Neural progenitor cell (in vitro differentiated cells): ENCODE results near the gene BLCAP. TPM values are rescaled to one million over a fixed set of nuclear protein-coding genes. Genes with fewer than 3 reads are reported as not detected.

ENCODE experiments used
- DNase-seq: peaks from one replicate; pipeline ENCODE4 v3.0.0-alpha.2; 2016; ENCODE audit warnings: low spot score
- H2AFZ ChIP-seq: fragments of 200-600 bp; sonication (generic); replicated peaks from 2 replicates; pipeline ENCODE4 v1.6.1; 2016; ENCODE audit warnings: antibody characterized with exemption
- H3F3A ChIP-seq: fragments of 200-600 bp; sonication (generic); 2 replicates; pipeline ENCODE4 v1.6.1; 2016; ENCODE audit warnings: antibody characterized with exemption, low read depth
- H3K27ac ChIP-seq: fragments of 200-600 bp; sonication (generic); 2 replicates; pipeline ENCODE4 v1.5.1; 2016; ENCODE audit warnings: mild to moderate bottlenecking
- H3K27me3 ChIP-seq: fragments of 200-600 bp; sonication (generic); 2 replicates; pipeline ENCODE4 v1.6.1; 2016; ENCODE audit warnings: mild to moderate bottlenecking, moderate library complexity
- H3K36me3 ChIP-seq: fragments of 200-600 bp; sonication (generic); 2 replicates; pipeline ENCODE4 v1.5.1; 2016
- H3K4me1 ChIP-seq: fragments of 200-600 bp; sonication (generic); 2 replicates; pipeline ENCODE4 v1.6.1; 2016; ENCODE audit warnings: mixed run types
- H3K4me2 ChIP-seq: fragments of 200-600 bp; sonication (generic); 2 replicates; pipeline ENCODE4 v1.6.1; 2016
- H3K4me3 ChIP-seq: fragments of 200-600 bp; sonication (generic); 2 replicates; pipeline ENCODE4 v1.5.1; 2016
- H3K79me2 ChIP-seq: fragments of 200-600 bp; sonication (generic); 2 replicates; pipeline ENCODE4 v1.6.1; 2016; ENCODE audit warnings: low read depth
- H3K9ac ChIP-seq: fragments of 200-600 bp; sonication (generic); 2 replicates; pipeline ENCODE4 v1.6.1; 2016
- H3K9me3 ChIP-seq: fragments of 200-600 bp; sonication (generic); 2 replicates; pipeline ENCODE4 v1.5.1; 2016; ENCODE audit warnings: low read depth
- H4K20me1 ChIP-seq: fragments of 200-600 bp; sonication (generic); 2 replicates; pipeline ENCODE4 v1.6.1; 2016; ENCODE audit warnings: low read depth
- H3K27ac Mint-ChIP-seq: 3 replicates; pipeline ENCODE4 v1.8.0; 2021; ENCODE audit warnings: mixed read lengths
- H3K27me3 Mint-ChIP-seq: 2 replicates; pipeline ENCODE4 v1.8.0; 2022; ENCODE audit warnings: low read depth, mild to moderate bottlenecking, inconsistent platforms, moderate library complexity, mixed read lengths; ENCODE audit not compliant: insufficient read depth
- H3K36me3 Mint-ChIP-seq: 3 replicates; pipeline ENCODE4 v1.8.0; 2021; ENCODE audit warnings: mixed read lengths
- H3K4me1 Mint-ChIP-seq: 3 replicates; pipeline ENCODE4 v1.8.0; 2021; ENCODE audit warnings: mixed read lengths
- H3K4me3 Mint-ChIP-seq: 3 replicates; pipeline ENCODE4 v1.8.0; 2021; ENCODE audit warnings: mild to moderate bottlenecking, moderate library complexity, mixed read lengths
- H3K9me3 Mint-ChIP-seq: 3 replicates; pipeline ENCODE4 v1.8.0; 2020; ENCODE audit warnings: mixed read lengths
- EZH2 ChIP-seq: fragments of 200-600 bp; sonication (generic); IDR thresholded peaks from 2 replicates; pipeline ENCODE4 v1.6.1; 2017; ENCODE audit warnings: antibody characterized with exemption, mild to moderate bottlenecking, moderate library complexity
- EZH2phosphoT487 ChIP-seq: fragments of 200-600 bp; sonication (generic); IDR thresholded peaks from 2 replicates; pipeline ENCODE4 v1.6.1; 2017; ENCODE audit warnings: antibody characterized with exemption
- total RNA-seq: library from RNA; depleted of rRNA; stranded (reverse); fragments of >200 nt; gene quantifications from 2 replicates; pipeline ENCODE4 v1.2.3, GENCODE V29; 2015; ENCODE audit warnings: low replicate concordance
- TF ChIP-seq, protein P1 (sequence below): fragments of 200-600 bp; sonication (generic); IDR thresholded peaks from 2 replicates; pipeline ENCODE4 v1.5.1; 2017; ENCODE audit warnings: antibody characterized with exemption, mild to moderate bottlenecking

BLCAP gene
- total RNA-seq, 1 donor from 2014 or later, result 46.4 TPM

DNA sequence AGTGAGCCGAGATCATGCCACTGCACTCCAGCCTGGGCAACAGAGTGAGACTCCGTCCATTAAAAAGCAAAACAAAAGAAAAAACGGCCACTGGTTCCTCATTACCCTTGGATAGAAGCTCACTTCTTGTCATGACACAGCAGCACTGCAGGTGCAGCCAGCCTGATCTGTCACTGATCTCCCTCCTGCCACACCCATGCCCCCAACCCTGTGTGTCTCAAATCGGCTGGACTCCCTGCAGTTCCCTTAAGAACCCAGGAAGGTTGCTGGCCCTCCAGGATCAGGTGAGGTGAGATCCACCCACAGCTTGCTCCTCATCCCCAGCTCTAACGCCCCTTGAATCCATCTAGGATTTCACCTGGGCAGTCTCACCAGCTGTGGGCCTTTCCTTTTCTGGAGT lies 32.9 kb downstream of the BLCAP start:
- DNase-seq, result no peak
- H3K36me3 ChIP-seq, result no peaks in the 10 kb centered on the region
- Mint-ChIP-seq H3K27me3 (no peaks in the 10 kb centered on the region), H3K36me3 (no peaks in the 10 kb centered on the region), H3K9me3 (no peaks in the 10 kb centered on the region), H3K4me3 (no peak overlapping the region), H3K27ac (no peak overlapping the region), H3K4me1 (peaks cover 11% of the 10 kb centered on the region)
- no peaks in the 10 kb centered on the region for H3K27me3 ChIP-seq
- H3K4me1 ChIP-seq, result no peaks in the 10 kb centered on the region
- no peak for TF ChIP-seq EZH2
- TF ChIP-seq EZH2phosphoT487, result no peak
- TF ChIP-seq, protein P1, sequence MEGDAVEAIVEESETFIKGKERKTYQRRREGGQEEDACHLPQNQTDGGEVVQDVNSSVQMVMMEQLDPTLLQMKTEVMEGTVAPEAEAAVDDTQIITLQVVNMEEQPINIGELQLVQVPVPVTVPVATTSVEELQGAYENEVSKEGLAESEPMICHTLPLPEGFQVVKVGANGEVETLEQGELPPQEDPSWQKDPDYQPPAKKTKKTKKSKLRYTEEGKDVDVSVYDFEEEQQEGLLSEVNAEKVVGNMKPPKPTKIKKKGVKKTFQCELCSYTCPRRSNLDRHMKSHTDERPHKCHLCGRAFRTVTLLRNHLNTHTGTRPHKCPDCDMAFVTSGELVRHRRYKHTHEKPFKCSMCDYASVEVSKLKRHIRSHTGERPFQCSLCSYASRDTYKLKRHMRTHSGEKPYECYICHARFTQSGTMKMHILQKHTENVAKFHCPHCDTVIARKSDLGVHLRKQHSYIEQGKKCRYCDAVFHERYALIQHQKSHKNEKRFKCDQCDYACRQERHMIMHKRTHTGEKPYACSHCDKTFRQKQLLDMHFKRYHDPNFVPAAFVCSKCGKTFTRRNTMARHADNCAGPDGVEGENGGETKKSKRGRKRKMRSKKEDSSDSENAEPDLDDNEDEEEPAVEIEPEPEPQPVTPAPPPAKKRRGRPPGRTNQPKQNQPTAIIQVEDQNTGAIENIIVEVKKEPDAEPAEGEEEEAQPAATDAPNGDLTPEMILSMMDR, result no peak
- H3F3A ChIP-seq, result no peaks in the 10 kb centered on the region
- no peak overlapping the region for H2AFZ ChIP-seq
- H3K79me2 ChIP-seq, result no peaks in the 10 kb centered on the region
- H3K9ac ChIP-seq, result no peak overlapping the region
- no peaks in the 10 kb centered on the region for H3K9me3 ChIP-seq
- no peak overlapping the region for H3K27ac ChIP-seq
- H3K4me2 ChIP-seq, result no peak overlapping the region
- H3K4me3 ChIP-seq, result no peak overlapping the region
- H4K20me1 ChIP-seq, result no peaks in the 10 kb centered on the region

DNA sequence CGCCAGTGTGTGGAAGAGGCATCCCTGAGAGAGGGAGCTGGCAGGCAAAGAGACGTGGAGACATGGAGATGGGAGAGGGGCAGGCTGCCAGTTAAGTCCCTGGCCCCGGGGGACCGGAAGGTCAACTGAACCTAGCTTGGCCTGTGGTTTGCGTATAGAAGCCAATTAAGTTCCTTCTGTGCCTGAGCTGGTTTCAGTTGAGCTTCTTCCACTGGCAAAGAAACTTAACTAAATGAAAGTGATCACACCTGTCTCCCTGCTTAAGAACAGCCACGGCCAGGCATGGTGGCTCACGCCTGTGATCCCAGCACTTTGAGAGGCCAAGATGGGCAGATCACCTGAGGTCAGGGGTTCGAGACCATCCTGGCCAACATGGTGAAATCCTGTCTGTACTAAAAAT lies 33.4 kb downstream of the BLCAP start:
- Histone ChIP-seq H3K9ac (no peak overlapping the region), H3K4me1 (no peaks in the 10 kb centered on the region), H3F3A (no peaks in the 10 kb centered on the region), H2AFZ (no peak overlapping the region), H3K4me3 (no peak overlapping the region), H3K4me2 (no peak overlapping the region), H4K20me1 (no peaks in the 10 kb centered on the region), H3K79me2 (no peaks in the 10 kb centered on the region), H3K27me3 (no peaks in the 10 kb centered on the region), H3K9me3 (no peaks in the 10 kb centered on the region), H3K36me3 (no peaks in the 10 kb centered on the region), H3K27ac (no peak overlapping the region)
- H3K36me3 Mint-ChIP-seq, result no peaks in the 10 kb centered on the region
- TF ChIP-seq, protein P1, result no peak
- TF ChIP-seq EZH2phosphoT487 (no peak), EZH2 (no peak)
- no peaks in the 10 kb centered on the region for H3K27me3 Mint-ChIP-seq
- peaks cover 11% of the 10 kb centered on the region for H3K4me1 Mint-ChIP-seq
- no peak overlapping the region for H3K4me3 Mint-ChIP-seq
- no peaks in the 10 kb centered on the region for H3K9me3 Mint-ChIP-seq
- DNase-seq, result no peak
- no peak overlapping the region for H3K27ac Mint-ChIP-seq

DNA sequence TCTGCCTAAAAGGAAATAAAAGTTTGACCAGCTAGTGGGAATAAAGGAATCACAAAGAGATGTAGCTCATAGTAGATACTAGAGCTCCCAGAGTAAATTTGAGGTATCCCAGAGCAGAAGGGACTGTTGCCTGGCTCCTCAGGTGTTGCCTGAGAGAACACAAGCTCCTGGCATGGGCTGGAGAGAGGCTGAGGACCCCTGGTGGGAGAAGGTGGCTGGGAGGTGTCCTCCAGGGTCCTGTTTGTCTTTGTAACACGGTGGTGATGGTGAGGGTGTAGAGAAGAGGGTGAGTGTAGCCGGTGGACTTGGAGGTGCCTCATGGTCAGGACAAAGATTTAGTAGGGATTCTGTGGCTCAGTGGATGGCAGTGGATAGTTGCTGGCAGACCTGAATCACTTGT lies 34.7 kb downstream of the BLCAP start:
- H3K4me1 ChIP-seq, result no peaks in the 10 kb centered on the region
- peaks cover 15% of the 10 kb centered on the region for H3K4me1 Mint-ChIP-seq
- H3K4me2 ChIP-seq, result no peak overlapping the region
- no peak overlapping the region for H3K27ac Mint-ChIP-seq
- H3K9me3 Mint-ChIP-seq, result no peaks in the 10 kb centered on the region
- H3K4me3 ChIP-seq, result no peak overlapping the region
- H3K9ac ChIP-seq, result no peak overlapping the region
- H3K4me3 Mint-ChIP-seq, result no peak overlapping the region
- TF ChIP-seq, protein P1, result no peak
- TF ChIP-seq EZH2phosphoT487, result no peak
- TF ChIP-seq EZH2, result no peak
- no peak for DNase-seq
- H4K20me1 ChIP-seq, result no peaks in the 10 kb centered on the region
- H3F3A ChIP-seq, result no peaks in the 10 kb centered on the region
- H3K27me3 ChIP-seq, result no peaks in the 10 kb centered on the region
- no peaks in the 10 kb centered on the region for H3K27me3 Mint-ChIP-seq
- H3K36me3 Mint-ChIP-seq, result no peaks in the 10 kb centered on the region
- no peak overlapping the region for H2AFZ ChIP-seq
- no peaks in the 10 kb centered on the region for H3K9me3 ChIP-seq
- no peak overlapping the region for H3K27ac ChIP-seq
- H3K79me2 ChIP-seq, result no peaks in the 10 kb centered on the region
- H3K36me3 ChIP-seq, result no peaks in the 10 kb centered on the region
